CD4-positive, alpha-beta T cell treated with Interleukin-15 for 4 hours (primary cell): ENCODE results near the gene C16orf54.
"Not testable (repeated sequence)": the region's sequence is repeated elsewhere in the genome, so short reads cannot be mapped to it uniquely, and the experiment has no call there.

Experiments used
- DNase-seq: peaks from one replicate; pipeline ENCODE4 v3.0.0-alpha.2; 2020; ENCODE audit warnings: low spot score

C16orf54 gene

GRCh38 chr16:29767062-29767461, 21.3 kb upstream of the C16orf54 start:
- no peak for DNase-seq

DNA sequence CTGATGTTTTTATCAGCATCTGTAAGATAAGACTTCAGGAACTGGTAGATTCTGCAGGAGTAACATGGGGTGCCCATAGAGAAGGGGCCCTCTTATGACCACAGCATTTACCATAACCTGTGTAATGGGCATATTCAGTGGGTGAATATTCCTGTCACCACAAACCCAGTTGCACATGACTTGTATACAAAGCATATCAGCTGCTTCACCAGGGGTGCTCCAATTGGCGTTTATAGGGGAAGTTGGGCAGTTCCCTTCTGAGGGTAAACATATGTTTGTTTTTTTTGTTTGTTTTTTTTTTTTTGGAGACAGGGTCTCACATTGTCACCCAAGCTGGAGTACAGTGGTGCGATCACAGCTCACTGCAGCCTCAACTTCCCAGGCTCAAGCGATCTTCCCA, 20.8 kb upstream of the C16orf54 start:
- DNase-seq, result no peak

- DNase-seq, result no peak
Observed at GRCh38 chr16:29765167-29766032, 19.6 kb upstream of the C16orf54 start.

DNA sequence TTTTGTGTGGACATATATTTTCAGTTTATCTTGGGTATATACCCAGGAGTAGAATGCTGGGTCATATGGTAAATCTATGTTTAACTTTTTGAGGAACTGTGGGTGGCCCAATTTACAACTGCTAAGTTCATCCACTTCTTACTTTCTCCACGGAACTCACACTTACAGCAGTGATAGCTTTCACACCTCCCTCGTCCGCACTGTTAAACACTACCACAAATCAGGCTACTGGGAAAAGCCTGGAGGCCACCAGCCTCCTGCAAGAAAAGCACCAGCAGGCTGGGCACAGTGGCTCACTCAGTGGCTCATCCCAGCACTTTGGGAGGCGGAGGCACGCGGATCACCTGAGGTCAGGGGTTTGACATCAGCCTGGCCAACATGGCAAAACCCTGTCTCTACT, 17.5 kb upstream of the C16orf54 start:
- no peak for DNase-seq

- no peak for DNase-seq
Observed at GRCh38 chr16:29761882-29762281, 16.1 kb upstream of the C16orf54 start.

- not testable (repeated sequence) for DNase-seq
Observed at GRCh38 chr16:29761280-29761651, 15.5 kb upstream of the C16orf54 start.

DNA sequence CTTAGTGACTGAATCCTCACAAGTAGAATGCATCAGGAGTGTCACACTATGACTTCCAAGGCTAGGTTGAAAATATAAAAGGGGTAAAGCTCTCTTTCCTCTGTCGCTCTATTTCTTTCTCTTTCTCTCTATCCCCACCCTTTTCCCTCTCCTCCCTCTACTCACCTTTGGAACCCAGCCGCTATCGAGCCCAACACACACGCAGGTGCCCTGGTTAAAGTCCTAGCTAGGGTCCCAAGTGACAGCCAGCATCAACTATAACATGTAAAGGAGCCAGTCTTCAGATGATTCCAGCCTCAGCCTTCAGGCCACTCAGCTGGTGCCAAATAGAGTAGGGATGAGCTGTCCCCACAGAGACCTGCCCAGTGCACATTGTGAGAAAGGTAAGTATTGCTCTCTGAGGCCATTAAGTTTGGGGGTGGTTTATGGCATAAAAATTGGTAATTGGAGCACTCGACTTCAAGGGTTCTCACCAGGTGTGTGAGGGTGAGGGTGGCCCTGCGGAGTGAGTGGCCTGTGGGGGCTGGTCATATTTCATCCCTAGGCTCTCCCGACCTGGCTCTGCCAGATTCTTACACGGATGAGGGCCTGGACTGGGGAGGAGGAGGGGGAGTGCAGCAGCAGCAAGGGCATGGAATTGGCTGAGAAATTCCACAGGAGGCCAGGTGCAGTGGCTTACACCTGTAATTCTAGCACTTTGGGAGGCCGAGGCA, 14.9 kb upstream of the C16orf54 start:
- DNase-seq, result no peak

- no peak for DNase-seq
Observed at GRCh38 chr16:29757950-29758466, 12.2 kb upstream of the C16orf54 start.

DNA sequence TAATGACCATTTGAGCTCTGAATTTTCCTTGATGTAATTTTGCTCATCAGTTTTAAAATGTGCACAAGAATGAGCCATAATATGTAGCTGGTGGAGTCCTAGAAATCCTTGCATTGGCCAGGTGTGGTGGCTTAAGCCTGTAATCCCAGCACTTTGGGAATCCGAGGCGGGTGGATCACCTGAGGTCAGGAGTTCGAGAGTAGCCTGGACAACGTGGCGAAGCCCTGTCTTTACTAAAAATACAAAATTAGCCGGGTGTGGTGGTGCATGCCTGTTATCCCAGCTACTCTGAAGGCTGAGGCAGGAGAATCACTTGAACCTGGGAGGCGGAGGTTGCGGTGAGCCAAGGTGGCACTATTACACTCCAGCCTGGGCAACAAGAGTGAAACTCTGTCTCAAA, 11.3 kb upstream of the C16orf54 start:
- DNase-seq, result not testable (repeated sequence)

DNA sequence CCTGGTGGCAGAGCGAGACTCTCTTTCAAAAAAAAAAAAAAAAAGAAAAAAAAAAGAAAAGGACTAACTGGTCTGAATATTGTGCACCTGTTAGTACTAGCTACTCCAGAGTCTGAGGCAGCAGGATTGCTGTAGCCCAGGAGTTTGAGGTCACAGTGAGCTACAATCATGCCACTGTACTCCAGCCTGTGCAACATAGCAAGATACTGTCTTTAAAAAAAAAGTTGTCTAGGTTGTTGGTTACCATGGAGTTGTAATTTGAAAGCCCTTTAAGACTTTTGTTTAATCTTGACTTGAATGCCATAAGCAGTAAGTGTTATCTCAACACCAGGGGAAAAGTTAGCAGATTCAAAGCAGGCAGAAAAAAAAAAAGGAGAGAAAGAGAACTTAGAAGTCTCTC, 10.9 kb upstream of the C16orf54 start:
- DNase-seq, result no peak

DNA sequence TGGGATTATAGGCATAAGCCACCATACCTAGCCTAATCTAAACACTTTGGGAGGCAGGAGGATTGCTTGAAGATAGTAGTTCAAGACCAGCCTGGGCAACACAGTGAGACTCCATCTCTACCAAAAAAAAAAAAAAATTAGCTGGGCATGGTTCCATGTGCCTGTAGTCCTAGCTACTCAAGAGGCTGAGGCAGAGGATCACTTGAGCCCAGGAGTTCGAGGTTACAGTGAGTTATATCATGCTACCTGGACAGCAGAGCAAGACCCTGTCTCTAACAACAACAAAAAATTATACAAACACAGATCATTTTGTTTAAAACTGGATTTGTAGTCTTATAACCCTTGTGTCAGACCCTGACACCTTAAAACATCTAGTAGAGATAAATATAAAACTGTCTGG, 7.7 kb upstream of the C16orf54 start:
- no peak for DNase-seq

DNA sequence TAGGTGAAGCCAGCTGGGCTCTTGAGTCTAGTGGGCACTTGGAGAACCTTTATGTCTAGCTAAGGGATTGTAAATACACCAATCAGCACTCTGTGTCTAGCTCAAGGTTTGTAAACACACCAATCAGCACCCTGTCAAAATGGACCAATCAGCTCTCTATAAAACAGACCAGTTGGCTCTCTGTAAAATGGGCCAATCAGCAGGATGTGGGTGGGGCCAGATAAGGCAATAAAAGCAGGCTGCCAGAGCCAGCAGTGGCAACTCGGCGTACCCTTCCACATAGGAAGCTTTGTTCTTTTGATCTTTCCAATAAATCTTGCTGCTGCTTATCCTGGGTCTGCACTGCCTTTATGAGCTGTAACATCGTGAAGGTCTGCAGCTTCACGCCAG, 3.0 kb upstream of the C16orf54 start:
- DNase-seq, result not testable (repeated sequence)

- no peak for DNase-seq
Observed at GRCh38 chr16:29747947-29748759, 2.4 kb upstream of the C16orf54 start.

- DNase-seq, result not testable (repeated sequence)
Observed at GRCh38 chr16:29746518-29746917, 728 bp upstream of the C16orf54 start.

DNA sequence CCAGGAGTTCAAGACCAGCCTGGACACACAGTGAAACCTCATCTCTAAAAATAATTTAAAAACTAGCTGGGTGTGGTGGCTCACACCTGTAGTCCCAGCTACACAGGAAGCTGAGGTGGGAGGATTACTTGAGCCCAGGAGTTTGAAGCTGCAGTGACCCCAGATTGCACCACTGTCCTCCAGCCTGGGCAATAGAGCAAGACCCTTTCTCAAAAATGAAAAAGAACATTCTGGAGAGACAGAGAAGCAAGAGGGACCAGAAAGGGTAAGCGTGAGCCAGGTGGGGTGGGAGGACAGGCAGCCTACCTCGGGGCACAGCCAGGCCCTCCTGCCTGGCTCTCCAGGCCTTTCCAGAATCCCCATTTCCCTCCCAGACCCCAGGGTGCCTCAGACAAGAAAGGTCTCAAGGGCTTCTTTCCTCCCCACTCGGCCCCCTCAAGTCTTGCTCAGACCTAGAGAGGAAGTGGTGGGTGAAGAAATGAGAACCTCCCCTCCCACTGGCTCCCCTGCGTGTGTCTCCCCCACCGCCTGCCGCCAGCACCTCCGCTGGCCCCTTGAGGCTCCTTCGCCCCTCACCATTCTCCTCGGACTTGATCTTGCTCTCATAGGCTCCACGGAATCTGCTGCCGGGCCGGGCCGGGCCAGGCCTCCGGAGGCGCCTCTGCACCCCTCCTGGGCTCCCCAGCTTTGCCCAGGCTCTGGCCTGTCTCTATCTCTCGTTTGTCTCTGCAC, 503 bp downstream of the C16orf54 start:
- DNase-seq, result peak; percentile 64

- DNase-seq, result peak; percentile 21
Observed at GRCh38 chr16:29744541-29745101, 1.2 kb downstream of the C16orf54 start.

DNA sequence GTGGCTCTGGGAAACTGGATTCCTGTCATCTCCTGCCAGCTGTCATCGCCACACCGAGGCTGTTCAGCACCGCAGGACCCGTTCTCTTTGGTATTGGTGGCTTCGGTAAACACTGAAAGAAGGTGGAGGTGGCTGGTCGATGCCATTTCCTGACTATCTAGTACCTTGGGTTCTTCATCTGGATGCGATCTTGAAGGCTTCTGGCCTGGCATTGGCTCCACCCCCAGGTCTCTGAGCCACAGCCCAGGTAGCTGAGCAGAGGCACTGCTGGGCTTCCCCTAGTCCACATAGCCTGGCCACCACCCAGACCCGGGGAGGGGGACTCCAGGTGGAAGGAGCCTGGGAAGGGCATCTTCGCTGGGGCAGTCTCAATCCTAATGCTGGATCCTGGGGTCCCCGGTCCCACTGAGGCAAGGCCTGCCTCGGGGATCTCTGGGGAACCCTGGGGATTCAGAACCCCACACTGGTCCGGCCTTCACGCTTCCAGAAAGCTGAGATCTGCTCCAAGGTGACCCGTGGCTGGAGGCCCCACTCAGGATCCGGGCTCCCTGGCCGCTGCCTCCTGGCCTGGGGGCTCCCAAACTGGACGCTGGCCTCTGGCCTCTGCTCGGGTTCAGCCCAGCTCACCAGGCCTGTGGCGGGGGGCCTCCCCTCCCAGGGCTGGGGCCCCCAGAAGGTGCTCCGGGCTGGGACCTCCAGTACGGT, 1.8 kb downstream of the C16orf54 start:
- peak; percentile 56 for DNase-seq

DNA sequence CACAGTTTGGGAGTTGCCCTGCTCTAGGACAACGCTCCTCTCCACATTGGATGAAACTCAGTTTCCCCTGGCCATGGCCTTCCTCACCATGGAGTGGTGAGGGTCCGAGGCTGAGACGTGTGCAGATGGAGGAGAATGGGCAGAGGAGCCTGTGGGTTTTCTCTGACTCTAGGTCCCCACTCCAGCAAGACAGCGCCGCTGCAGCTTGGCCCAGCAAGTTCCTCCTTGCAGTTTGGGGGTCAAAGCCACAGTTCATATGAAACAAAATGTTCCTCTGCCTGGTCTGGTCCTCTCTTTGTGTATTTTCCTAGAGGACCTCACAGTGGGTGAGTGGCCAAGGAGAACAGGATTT, 2.3 kb downstream of the C16orf54 start:
- DNase-seq, result no peak

DNA sequence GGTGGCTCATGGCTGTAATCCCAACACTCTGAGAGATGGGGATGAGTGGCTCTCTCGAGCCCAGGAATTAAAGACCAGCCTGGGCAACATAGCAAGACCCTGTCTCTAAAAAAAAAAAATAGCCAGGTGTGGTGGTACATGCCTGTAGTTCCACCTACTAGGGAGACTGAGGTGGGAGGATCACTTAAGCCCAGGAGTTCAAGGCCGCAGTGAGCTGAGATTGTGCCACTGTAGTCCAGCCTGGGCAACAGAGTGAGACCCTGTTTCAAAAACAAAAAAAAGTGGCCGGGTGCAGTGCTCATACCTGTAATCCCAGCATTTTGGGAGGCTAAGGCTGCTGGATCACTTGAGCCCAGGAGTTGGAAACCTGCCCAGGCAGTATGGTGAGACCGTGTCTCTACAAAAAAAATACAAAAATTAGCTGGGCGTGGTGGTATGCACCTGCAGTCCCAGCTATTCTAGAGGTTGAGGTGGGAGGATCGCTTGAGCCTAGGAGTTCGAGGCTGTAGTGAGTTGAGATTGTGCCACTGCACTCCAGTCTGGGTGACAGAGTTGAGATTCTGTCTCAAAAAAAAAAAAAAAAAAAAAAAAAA, 3.0 kb downstream of the C16orf54 start:
- DNase-seq, result no peak

DNA sequence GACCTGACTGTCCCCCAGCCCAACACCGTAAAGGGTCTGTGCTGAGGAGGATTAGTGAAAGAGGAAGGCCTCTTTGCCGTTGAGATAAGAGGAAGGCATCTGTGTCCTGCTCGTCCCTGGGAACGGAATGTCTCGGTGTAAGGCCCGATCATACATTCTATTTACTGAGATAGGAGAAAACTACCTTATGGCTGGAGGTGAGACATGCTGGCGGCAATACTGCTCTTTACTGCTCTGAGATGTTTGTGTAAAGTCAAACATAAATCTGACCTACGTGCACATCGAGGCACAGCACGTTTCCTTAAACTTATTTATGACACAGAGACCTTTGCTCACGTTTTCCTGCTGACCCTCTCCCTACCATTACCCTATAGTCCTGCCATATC, 5.2 kb downstream of the C16orf54 start:
- not testable (repeated sequence) for DNase-seq
